GM19324 (cell line): Measurements from ENCODE around the gene GNAT1.
"Not testable (repeated sequence)": the region's sequence is repeated elsewhere in the genome, so short reads cannot be mapped to it uniquely, and the experiment has no call there.

ENCODE experiments used
- ATAC-seq: cut with Tn5 transposase; IDR thresholded peaks from one replicate; pipeline ENCODE4 v1.9.1; 2021; ENCODE audit warnings: mild to moderate bottlenecking, moderate library complexity; ENCODE audit not compliant: unreplicated experiment, low FRiP score

The GNAT1 gene

GRCh38 chr3:50201573-50202315, 10.3 kb downstream of the GNAT1 start:
- no peak for ATAC-seq

GRCh38 chr3:50202353-50203112, 11.1 kb downstream of the GNAT1 start:
- no peak for ATAC-seq

GRCh38 chr3:50203113-50203808, 11.9 kb downstream of the GNAT1 start:
- no peak for ATAC-seq

- no peak for ATAC-seq
These were observed 12.7 kb downstream of the GNAT1 start for GRCh38 chr3:50203809-50204803.

- no peak for ATAC-seq
These were observed 13.5 kb downstream of the GNAT1 start, which contains the start of gene SLC38A3 for GRCh38 chr3:50204804-50205412. TSS of gene SLC38A3 (plus strand) at chr3:50205271. CDS start at chr3:50214200, 8,929 bp downstream.

GRCh38 chr3:50205413-50206276, 14.2 kb downstream of the GNAT1 start:
- ATAC-seq = no peak

GRCh38 chr3:50207359-50208042, 16.1 kb downstream of the GNAT1 start:
- no peak for ATAC-seq

- ATAC-seq = no peak
These were observed 17.4 kb downstream of the GNAT1 start for GRCh38 chr3:50208677-50209344.

GRCh38 chr3:50210176-50210509, 18.7 kb downstream of the GNAT1 start:
- no peak for ATAC-seq

- no peak for ATAC-seq
These were observed 19.3 kb downstream of the GNAT1 start for GRCh38 chr3:50210510-50211367.

GRCh38 chr3:50211368-50211717, 19.9 kb downstream of the GNAT1 start:
- ATAC-seq = not testable (repeated sequence)

- ATAC-seq = no peak
These were observed 20.5 kb downstream of the GNAT1 start for GRCh38 chr3:50211930-50212329.

GRCh38 chr3:50212502-50212901, 21.1 kb downstream of the GNAT1 start:
- ATAC-seq = no peak

GRCh38 chr3:50212971-50213370, 21.6 kb downstream of the GNAT1 start:
- ATAC-seq = no peak

GRCh38 chr3:50213373-50213772, 22.0 kb downstream of the GNAT1 start:
- no peak for ATAC-seq

GRCh38 chr3:50214824-50215223, 23.4 kb downstream of the GNAT1 start:
- no peak for ATAC-seq

GRCh38 chr3:50215529-50215928, 24.1 kb downstream of the GNAT1 start:
- no peak for ATAC-seq
